OCI-LY1 (cell line): Measurements from ENCODE around the gene GJB4.

Experiments
- H2AFZ ChIP-seq: fragments of 200-600 bp; sonication (generic), shearing (Covaris generic); 2 replicates; pipeline ENCODE4 v1.6.0; 2014; ENCODE audit warnings: antibody characterized with exemption, mild to moderate bottlenecking, low read length
- H3F3A ChIP-seq: fragments of 200-600 bp; sonication (generic), shearing (Covaris generic); 2 replicates; pipeline ENCODE4 v1.6.0; 2014; ENCODE audit warnings: mild to moderate bottlenecking, antibody characterized with exemption, low read length, moderate library complexity; ENCODE audit not compliant: insufficient read depth
- H3K27ac ChIP-seq: fragments of 200-600 bp; sonication (generic); 2 replicates; pipeline ENCODE4 v1.5.1; 2014; ENCODE audit warnings: low read length, mixed run types, mild to moderate bottlenecking, low read depth; ENCODE audit not compliant: poor library complexity, severe bottlenecking
- H3K27me3 ChIP-seq: fragments of 200-600 bp; sonication (generic); 2 replicates; pipeline ENCODE4 v1.6.0; 2014; ENCODE audit warnings: antibody characterized with exemption, mild to moderate bottlenecking, low read length, moderate library complexity; ENCODE audit not compliant: insufficient read depth
- H3K36me3 ChIP-seq: fragments of 200-600 bp; sonication (generic); 2 replicates; pipeline ENCODE4 v1.6.1; 2014; ENCODE audit warnings: mild to moderate bottlenecking, antibody characterized with exemption, low read length, moderate library complexity, mixed read lengths; ENCODE audit not compliant: insufficient read depth
- H3K4me1 ChIP-seq: fragments of 200-600 bp; sonication (generic); 2 replicates; pipeline ENCODE4 v1.5.1; 2014; ENCODE audit warnings: mild to moderate bottlenecking, low read length, moderate library complexity; ENCODE audit not compliant: insufficient read depth, severe bottlenecking
- H3K4me2 ChIP-seq: fragments of 200-600 bp; sonication (generic), shearing (Covaris generic); 2 replicates; pipeline ENCODE4 v1.6.1; 2014; ENCODE audit warnings: low read length
- H3K4me3 ChIP-seq: fragments of 200-600 bp; sonication (generic); 2 replicates; pipeline ENCODE4 v1.5.1; 2014; ENCODE audit warnings: low read length, low read depth, mild to moderate bottlenecking, mixed read lengths; ENCODE audit not compliant: poor library complexity, severe bottlenecking
- H3K79me2 ChIP-seq: fragments of 200-600 bp; shearing (Covaris generic); 2 replicates; pipeline ENCODE4 v1.6.1; 2016; ENCODE audit warnings: mixed run types, low read length, mixed read lengths; ENCODE audit not compliant: insufficient read depth
- H3K9ac ChIP-seq: fragments of 200-600 bp; sonication (generic), shearing (Covaris generic); 2 replicates; pipeline ENCODE4 v1.6.1; 2014; ENCODE audit warnings: mild to moderate bottlenecking, low read length, mixed read lengths
- H3K9me2 ChIP-seq: fragments of 200-600 bp; sonication (generic), shearing (Covaris generic); 2 replicates; pipeline ENCODE4 v1.6.1; 2014; ENCODE audit warnings: low read depth, mild to moderate bottlenecking, low read length, mixed read lengths
- H3K9me3 ChIP-seq: fragments of 200-600 bp; shearing (Covaris generic); 2 replicates; pipeline ENCODE4 v1.6.1; 2014; ENCODE audit warnings: low read length, mixed read lengths
- H4K20me1 ChIP-seq: fragments of 200-600 bp; sonication (generic), shearing (Covaris generic); 2 replicates; pipeline ENCODE4 v1.6.0; 2016; ENCODE audit warnings: mild to moderate bottlenecking, low read length; ENCODE audit not compliant: insufficient read depth
- CTCF ChIP-seq: fragments of 200-600 bp; sonication (generic), shearing (Covaris generic); IDR thresholded peaks from 2 replicates; pipeline ENCODE4 v1.5.1; 2017; ENCODE audit warnings: mild to moderate bottlenecking, antibody characterized with exemption, low read length, moderate library complexity, mixed read lengths
- EZH2 ChIP-seq: fragments of 200-600 bp; sonication (generic), shearing (Covaris generic); IDR thresholded peaks from 2 replicates; pipeline ENCODE4 v1.8.0; 2017; ENCODE audit warnings: borderline replicate concordance, mixed run types, mild to moderate bottlenecking, antibody characterized with exemption, low read length, moderate library complexity, mixed read lengths

Gene GJB4

DNA sequence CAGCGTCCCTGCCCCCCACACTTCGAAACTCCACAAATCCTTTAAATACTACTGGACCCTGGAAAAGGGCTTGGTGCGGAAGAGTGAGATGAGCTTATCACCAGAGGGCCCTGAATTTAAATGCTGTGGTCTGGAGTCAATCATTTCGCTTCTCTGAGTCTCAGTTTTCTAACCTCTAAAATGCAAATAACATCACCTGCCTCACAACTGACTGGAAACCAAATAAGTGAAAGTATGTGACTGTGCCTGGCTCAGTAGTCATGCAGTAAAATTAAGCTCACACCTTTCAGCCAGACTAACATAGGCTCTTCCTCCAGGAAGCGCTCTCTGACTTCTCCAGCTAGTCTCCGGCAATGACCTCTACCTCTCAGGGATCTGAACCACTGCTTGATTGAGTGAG, 37.5 kb downstream of the GJB4 start:
- Histone ChIP-seq H3K9me3 (no peaks in the 10 kb centered on the region), H3K4me2 (no peak overlapping the region)

DNA sequence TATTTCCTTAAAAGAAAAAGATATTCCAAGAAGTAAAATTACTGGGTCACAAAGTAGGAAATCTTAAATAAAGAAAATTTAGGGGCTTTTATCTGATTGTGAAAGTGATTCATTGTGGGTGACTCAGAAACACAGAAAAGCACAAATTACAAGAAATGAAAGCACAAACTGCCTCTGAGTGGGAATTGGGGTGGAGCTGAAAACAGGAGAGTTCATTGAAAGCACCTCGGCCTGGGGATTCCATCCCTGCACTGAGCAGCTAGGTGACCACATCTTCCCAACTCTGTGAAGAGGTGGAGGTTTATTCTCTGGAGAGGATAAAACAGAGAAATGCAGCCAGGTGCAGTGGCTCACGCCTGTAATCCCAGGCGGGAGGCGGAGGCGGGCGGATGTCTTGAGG, 40.7 kb downstream of the GJB4 start:
- no peak overlapping the region for H3K4me3 ChIP-seq
- H3K79me2 ChIP-seq = no peaks in the 10 kb centered on the region
- no peaks in the 10 kb centered on the region for H3K4me1 ChIP-seq
- H4K20me1 ChIP-seq = no peaks in the 10 kb centered on the region
- no peaks in the 10 kb centered on the region for H3K36me3 ChIP-seq
- no peak overlapping the region for H3K27ac ChIP-seq
- no peaks in the 10 kb centered on the region for H3K9me2 ChIP-seq
- TF ChIP-seq CTCF (no peak), EZH2 (no peak)
- no peaks in the 10 kb centered on the region for H3F3A ChIP-seq
- no peak overlapping the region for H3K9ac ChIP-seq
- no peaks in the 10 kb centered on the region for H3K9me3 ChIP-seq
- no peak overlapping the region for H2AFZ ChIP-seq
- H3K27me3 ChIP-seq = peaks cover 4% of the 10 kb centered on the region; the same call in 1 of the 2 replicates
- H3K4me2 ChIP-seq = no peak overlapping the region

More for the DNA sequence above, 37.5 kb downstream of the GJB4 start:
- no peaks in the 10 kb centered on the region for H4K20me1 ChIP-seq
- no peak overlapping the region for H3K9ac ChIP-seq
- H3K4me1 ChIP-seq = no peaks in the 10 kb centered on the region
- no peak overlapping the region for H3K27ac ChIP-seq
- no peaks in the 10 kb centered on the region for H3F3A ChIP-seq
- no peak overlapping the region for H3K4me3 ChIP-seq
- H3K36me3 ChIP-seq = no peaks in the 10 kb centered on the region
- peaks cover 12% of the 10 kb centered on the region for H3K27me3 ChIP-seq
- no peaks in the 10 kb centered on the region for H3K79me2 ChIP-seq
- H3K9me2 ChIP-seq = no peaks in the 10 kb centered on the region
- no peak for TF ChIP-seq CTCF
- no peak for TF ChIP-seq EZH2
- no peak overlapping the region for H2AFZ ChIP-seq

GRCh38 chr1:34803770-34804169, 44.2 kb downstream of the GJB4 start:
- Histone ChIP-seq H3F3A (no peaks in the 10 kb centered on the region), H3K4me2 (no peak overlapping the region), H4K20me1 (no peaks in the 10 kb centered on the region), H3K27me3 (no peaks in the 10 kb centered on the region), H2AFZ (no peak overlapping the region), H3K27ac (no peak overlapping the region), H3K36me3 (no peaks in the 10 kb centered on the region), H3K9ac (no peak overlapping the region), H3K4me3 (no peak overlapping the region), H3K9me2 (no peaks in the 10 kb centered on the region), H3K9me3 (no peaks in the 10 kb centered on the region), H3K4me1 (no peaks in the 10 kb centered on the region), H3K79me2 (no peaks in the 10 kb centered on the region)
- TF ChIP-seq EZH2 (no peak), CTCF (no peak)
